ENCODE results near the gene SMC1A.
"Not testable (repeated sequence)": the region's sequence is repeated elsewhere in the genome, so short reads cannot be mapped to it uniquely, and the experiment has no call there.

The SMC1A gene

GRCh38 chrX:53421772-53422085 is 725 bp downstream of the SMC1A start:
- no peak for DNase-seq

- DNase-seq = no peak
Observed at GRCh38 chrX:53421125-53421524, 1.3 kb downstream of the SMC1A start.

GRCh38 chrX:53420351-53420750 is 2.1 kb downstream of the SMC1A start:
- DNase-seq = not testable (repeated sequence)

DNA sequence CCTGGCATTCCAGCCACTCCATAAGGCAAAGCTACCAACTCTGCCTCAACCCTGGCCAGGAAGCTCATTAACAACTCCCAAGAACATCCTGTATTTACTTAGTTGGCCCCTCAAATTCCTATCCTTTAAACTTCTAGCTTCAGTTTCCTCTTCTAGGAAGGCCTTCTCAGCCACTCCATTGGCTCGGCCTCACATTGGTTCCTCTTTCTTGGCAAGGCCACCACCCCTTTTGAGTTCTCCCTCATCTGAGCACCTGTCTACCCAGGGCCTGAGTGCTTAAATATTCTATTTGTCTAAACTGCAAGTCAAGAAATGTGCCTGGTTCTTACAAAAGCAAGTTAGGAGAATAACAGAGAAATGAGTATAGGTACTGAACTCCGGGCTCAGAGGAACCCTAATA is 10.0 kb downstream of the SMC1A start:
- no peak for DNase-seq

DNA sequence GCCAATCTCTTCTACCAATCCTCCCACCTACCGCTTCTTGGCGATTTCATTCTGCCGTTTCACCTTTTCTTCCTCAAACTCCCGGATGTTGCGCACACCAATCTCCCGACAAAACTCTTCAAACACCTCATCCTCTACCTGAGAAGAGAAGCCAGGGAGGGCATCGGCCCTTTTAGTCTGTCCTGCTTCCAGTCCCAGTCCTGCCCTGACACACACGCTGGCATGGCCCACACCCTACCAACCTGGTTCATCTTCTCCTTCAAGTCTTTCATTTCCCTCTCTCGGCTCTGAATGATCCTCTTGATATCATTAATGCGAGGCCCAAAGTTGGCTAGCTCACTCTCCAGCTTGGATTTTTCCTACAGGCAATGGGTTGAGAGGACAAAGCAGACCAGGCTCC is 18.9 kb downstream of the SMC1A start:
- no peak for DNase-seq

GRCh38 chrX:53398216-53398615 is 24.2 kb downstream of the SMC1A start:
- no peak for DNase-seq

DNA sequence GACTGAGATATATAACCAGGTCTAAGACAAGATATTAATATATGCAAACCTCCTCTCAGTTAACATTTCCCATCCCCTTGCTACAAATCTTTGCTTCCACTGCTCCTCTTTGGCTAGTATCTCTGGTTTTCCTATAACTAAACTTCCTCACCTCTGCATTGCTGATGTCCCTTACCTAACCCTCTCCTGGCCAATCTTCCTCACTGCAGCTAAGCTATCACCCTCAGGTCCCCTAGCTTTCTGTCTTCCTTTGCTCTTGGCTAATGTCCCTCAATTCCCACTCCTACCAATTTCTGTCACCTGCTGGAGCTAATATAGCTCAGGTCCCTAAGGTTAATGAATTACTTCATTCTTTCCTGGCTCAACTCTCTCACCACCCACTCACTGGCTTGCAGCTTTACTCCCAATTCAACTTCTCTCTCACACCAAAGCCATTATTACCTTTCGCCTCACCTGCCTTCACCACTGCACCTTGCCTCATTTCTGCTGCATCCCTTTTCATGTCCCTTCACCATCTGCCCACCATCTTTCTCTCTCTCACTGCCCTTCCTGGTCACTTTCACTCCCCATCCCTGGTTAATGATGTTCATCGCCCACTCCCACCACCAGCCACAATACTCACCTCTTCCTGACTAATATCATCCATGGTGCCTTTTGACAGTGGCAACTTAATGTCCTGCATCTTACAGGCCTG is 26.7 kb downstream of the SMC1A start:
- no peak for DNase-seq

DNA sequence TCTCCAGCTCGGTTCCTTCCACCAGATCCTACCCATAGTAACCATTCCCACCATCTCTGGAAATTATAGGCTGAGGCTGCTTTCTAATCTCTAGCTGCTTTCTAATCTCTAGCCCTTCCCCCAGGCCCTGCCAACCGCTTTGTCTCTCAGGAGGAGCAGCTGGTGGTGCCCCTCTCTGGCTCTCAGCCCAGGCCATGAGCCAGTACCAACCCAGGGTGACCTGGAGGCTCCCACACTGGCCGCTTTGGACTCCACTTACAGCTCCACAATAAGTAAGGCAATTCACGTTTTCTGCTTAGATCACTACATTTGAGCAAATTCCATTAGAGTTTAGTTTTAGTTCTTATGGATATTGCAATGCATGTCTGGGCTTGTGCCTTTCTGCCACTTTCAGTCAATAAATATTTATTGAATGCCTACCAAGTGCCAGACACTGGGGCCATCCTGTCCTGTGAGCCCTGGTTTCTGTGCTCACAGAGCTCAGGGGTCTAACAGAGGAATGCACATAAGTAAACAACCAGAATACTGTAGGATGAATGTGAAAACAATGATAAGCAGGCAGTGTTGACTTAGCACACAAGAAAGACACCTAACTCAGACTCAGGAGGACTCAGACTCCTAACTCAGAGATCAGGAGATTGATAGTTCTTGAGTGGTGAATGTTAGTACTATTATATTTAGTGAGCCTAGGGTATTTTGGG is 38.9 kb downstream of the SMC1A start:
- no peak for DNase-seq

DNA sequence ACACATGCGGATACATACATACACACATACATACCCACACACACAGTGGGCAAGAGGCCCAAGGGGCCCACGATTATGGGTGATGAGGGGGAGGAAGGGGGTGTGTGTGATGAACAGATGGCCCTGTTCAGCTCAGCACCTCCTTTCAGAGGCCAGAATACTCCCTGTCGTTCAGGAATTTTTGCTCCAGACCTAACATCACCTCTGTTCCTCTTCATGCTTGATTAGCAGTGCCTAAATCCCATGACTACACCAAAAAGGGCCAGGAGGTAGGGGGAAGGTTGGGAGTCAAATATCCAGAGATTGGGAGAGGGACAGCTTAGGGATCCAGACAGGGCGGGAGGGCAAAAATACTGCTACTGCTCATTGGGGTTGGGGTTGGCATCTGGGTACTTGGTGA is 42.7 kb downstream of the SMC1A start:
- no peak for DNase-seq

- DNase-seq = no peak
Observed at GRCh38 chrX:53379008-53379710, 43.3 kb downstream of the SMC1A start.

GRCh38 chrX:53377464-53377863 is 45.0 kb downstream of the SMC1A start:
- no peak for DNase-seq

- no peak for DNase-seq
Observed at GRCh38 chrX:53376888-53377287, 45.6 kb downstream of the SMC1A start.

GRCh38 chrX:53374923-53375322 is 47.5 kb downstream of the SMC1A start:
- DNase-seq = no peak

DNA sequence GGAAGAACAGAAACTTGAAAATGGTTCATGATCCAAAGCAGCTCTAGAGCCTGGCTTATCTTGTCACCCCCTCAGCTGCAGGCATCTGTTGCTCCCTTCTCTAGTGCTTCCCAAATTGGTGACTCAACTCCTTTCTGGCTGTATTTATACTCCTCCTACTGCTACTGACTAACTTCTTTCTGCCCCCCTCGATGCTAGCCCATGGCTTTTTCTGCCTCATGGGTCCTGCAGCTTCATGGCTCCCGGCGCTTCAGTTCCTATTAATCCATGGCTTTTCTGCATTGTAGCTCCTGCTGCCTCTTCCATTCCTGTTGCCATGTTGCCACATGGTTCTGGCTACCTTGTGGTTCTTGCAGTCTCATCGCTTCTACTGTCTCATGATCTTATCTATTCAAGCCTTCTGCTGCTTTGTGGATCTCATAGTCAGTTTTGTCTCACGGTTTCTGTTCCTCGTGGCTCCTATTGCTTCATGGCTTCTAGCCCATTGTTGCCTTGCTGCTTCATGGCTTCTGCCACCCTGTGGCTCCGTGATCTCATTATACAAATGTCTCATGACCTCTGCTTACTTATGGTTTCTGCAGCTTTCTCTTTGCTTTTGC is 48.1 kb downstream of the SMC1A start:
- no peak for DNase-seq

DNA sequence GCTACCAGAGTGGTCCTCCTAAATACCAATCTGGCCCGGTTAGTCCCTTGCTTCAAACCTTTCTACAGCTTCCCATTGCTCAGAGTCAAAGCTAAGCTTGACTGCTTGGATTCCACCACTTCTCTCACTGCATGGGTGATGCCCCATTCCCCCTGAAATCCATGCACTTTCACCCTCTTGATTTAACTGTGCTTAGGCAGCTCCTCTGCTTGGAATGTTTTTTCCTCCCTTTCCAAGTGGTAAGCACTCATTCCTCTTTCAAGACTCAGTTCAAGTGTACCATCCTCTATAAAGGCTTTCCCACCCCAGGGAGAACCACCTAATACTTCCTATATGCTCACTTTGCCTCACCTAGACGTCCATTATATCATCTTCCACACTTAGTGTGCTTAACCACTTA is 49.1 kb downstream of the SMC1A start:
- peak; percentile 0 for DNase-seq

- not testable (repeated sequence) for DNase-seq
Observed at GRCh38 chrX:53366454-53366853, 56.0 kb downstream of the SMC1A start.

- DNase-seq = no peak
Observed at GRCh38 chrX:53362449-53362848, 60.0 kb downstream of the SMC1A start.

DNA sequence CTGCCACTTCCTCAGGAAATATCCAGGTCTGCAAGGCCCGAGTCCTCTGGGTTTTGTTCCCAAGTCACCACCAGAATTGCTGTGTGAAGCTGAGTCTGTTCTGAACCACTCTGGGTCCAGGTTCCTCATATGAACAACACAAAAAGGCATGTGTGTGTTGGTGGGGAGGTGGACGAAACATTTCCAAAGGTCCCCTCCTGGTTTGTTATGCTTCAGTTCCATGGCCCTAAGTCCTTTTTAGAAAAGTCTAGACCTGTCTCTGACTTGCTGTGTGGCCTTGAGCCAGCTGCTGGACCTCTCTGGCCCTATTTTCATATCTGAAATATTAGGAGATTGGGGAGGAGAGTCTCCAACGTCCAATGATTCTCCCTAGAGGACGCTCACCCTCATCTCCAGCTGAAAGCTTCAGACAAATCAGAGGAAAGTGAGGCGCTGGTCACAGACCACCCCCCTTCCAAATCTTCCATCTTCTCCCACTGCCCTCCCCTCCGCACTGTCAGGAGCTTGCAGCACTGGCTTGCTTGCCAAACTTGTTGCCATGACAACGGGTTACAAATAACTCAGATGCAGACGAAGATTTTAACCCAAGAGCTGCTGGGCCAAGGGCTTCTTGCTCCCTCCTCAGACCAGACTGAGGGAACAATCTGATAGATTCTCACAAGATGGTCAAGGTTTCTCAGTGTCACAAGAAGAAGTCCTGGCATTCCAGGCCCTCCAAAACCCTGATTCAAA is 64.5 kb downstream of the SMC1A start:
- DNase-seq = no peak

DNA sequence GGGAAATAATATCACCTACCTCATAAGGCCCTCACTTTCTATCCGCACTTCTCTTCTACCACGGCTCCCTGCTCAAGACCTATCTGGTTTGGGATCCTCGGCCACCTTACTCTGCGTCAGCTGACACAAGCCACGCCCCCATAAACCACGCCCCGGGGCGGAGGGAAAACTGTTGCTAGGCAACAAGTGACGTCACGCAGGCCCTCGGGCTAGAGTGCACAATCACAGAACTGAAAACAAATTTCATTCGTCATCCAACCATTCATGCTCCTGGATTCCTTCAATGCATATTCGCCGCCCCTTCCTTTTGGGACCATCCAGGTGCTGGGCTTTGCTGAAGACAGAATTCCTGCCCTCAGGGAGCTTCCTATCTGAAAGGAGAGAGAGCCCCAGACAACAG is 66.3 kb downstream of the SMC1A start:
- no peak for DNase-seq

DNA sequence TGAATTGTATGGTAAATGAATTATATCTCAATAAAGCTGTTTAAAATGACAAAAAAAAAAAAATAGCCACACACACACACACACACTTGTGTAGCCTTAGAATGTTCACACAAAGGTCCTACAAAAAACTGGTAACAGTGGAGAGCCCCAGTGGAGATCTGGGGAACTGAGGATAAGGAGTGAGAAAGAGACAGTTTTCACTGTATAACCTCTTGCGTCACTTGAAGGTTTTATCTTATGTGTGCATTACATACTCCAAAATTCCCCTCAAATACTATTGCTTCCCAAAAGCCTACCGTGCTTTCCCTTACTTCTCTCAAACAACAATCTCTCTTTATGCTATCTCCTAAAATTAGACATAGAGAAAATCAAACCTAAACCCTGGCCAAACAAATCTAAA is 67.8 kb downstream of the SMC1A start:
- no peak for DNase-seq

- DNase-seq = no peak
Observed at GRCh38 chrX:53347948-53348347, 74.5 kb downstream of the SMC1A start.

DNA sequence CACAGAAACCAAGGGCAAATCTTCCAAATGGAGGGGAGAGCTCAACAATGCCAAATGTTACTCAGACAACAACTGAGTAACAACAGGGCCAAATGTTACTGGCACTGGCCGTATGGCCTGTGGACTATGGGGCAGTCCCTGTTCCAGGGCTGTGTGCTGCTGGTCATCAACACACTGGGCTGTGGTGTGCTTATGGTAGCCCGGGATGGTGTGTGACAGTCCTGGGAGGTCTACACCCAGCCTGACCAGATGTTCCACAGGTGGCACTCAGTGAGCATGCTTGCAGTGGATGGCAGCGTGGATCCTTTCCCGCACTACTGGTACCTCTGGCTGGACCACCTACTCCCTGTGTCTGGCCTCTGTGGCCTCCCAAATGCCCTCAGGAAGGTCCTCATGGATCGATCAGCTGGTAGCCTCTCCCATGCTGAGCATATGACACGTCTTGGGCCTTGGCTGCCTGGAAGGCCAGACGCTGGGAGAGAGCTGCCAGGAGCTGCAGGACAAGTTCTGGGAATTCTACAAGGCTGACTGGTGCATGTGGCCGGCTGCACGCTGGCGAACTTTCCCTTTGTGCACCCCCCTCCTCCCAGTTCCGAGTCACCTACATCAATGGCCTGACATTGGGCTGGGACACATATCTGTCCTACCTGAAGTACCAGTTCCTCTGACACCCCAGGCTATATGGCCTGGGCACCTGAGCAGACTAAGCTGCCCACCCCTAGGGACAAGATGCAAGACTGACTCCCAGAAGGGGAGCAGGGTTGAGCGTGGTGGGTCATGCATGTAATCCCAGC is 81.4 kb downstream of the SMC1A start:
- no peak for DNase-seq
